ENCODE data around the gene PREX1. TPM values are rescaled to one million over a fixed set of nuclear protein-coding genes. Genes with fewer than 3 reads are reported as not detected.
"Not testable (repeated sequence)": the region's sequence is repeated elsewhere in the genome, so short reads cannot be mapped to it uniquely, and the experiment has no call there.

Gene PREX1
- total RNA-seq, 1 donor from 2014 or later, result 33.1 TPM

- DNase-seq (ENCODE audit: low read depth in 2 of 2), result peak in 1 of 2 donors; percentile 74
Observed at GRCh38 chr20:48776306-48776705, 51.5 kb downstream of the PREX1 start.

DNA sequence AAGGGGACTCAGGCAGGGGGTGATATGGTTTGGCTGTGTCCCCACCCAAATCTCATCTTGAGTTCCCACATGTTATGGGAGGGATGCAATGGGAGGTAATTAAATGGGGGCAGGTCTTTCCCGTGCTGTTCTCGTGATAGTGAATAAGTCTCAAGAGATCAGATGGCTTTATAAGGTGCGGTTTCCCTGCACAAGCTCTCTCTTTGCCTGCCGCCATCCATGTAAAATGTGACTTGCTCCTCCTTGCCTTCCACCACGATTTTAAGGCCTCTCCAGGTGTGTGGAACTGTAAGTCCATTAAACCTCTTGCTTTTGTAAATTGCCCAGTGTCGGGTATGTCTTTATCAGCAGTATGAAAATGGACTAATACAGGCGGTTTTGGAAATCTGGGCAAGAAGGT is 52.3 kb downstream of the PREX1 start:
- not testable (repeated sequence) for DNase-seq (ENCODE audit: low read depth in 2 of 2)

GRCh38 chr20:48774696-48775095 is 53.1 kb downstream of the PREX1 start:
- DNase-seq (ENCODE audit: low read depth in 2 of 2), result peak in 1 of 2 donors; percentile 80

DNA sequence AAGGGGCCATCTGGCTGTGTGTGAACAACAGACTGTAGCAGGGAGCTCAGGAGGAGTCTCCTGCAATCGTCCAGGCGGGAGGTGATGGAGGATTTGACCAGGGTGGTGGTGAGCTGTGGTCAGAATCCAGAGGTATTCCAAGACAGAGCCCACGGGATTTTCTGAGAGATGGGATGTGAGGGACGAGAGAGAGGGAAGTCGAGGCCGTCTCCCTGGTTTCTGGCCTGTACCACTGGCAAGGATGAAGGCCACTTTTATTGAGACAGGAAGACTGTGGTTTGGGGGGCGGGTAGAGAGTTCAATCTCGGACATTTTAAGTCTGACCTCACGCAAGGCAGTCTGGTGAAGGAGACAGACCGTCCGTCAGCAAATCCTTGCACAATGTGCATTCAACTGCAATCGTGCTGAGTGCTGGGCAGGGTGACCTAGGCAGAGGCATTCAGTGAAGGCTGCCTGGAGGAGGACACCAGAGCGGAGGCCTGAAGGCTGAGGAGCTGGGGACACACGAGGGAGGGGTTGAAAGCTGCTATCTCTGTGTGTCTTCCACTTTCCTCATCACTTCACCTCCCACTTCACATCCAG is 53.9 kb downstream of the PREX1 start:
- DNase-seq (ENCODE audit: low read depth in 2 of 2), result peak in 1 of 2 donors; percentile 32

GRCh38 chr20:48772183-48772976 is 55.4 kb downstream of the PREX1 start:
- peak; percentile 35 to 58 for DNase-seq (ENCODE audit: low read depth in 2 of 2)

- DNase-seq (ENCODE audit: low read depth in 2 of 2), result no peak
Observed at GRCh38 chr20:48771542-48771941, 56.3 kb downstream of the PREX1 start.

DNA sequence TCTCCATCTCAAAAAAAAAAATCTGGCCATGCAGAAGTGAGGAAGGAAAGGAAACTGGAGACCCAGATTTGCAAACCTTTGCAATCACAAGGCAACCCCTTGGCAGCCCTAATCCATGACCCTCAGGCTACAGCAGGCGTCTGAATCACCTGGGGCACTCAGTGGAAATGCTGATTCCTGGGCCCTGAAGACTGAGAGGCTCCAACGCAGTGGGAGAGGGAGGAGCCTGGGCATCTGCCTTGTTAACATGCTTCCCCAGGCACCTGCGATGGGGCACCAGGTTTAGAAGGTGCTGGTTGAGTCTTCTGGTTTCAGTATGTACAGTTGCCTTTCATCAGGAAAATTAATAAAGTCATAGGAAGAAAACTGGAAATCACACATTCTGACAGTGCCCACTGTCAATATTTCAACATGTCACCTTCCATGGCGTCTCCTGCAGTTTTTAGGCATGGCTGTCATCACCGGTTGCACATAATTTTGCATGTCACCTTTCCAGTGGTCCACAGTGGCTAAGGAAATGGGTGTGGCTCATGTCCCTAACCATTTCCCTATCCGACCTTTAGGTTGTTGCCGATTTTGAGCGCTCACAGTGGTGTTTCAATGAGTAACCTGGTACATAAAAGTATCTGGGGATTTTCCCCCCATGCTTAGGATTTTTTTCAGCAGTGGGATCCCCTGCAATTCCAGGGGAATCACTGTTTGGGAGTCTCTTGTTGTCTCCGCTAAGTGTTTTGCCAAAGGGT is 56.9 kb downstream of the PREX1 start:
- no peak for DNase-seq (ENCODE audit: low read depth in 2 of 2)

- no peak for DNase-seq (ENCODE audit: low read depth in 2 of 2)
Observed at GRCh38 chr20:48769069-48769983, 58.5 kb downstream of the PREX1 start.

- DNase-seq (ENCODE audit: low read depth in 2 of 2), result no peak
Observed at GRCh38 chr20:48766961-48767960, 60.5 kb downstream of the PREX1 start.

GRCh38 chr20:48766205-48766604 is 61.6 kb downstream of the PREX1 start:
- no peak for DNase-seq (ENCODE audit: low read depth in 2 of 2)

GRCh38 chr20:48765359-48765758 is 62.4 kb downstream of the PREX1 start:
- no peak for DNase-seq (ENCODE audit: low read depth in 2 of 2)

DNA sequence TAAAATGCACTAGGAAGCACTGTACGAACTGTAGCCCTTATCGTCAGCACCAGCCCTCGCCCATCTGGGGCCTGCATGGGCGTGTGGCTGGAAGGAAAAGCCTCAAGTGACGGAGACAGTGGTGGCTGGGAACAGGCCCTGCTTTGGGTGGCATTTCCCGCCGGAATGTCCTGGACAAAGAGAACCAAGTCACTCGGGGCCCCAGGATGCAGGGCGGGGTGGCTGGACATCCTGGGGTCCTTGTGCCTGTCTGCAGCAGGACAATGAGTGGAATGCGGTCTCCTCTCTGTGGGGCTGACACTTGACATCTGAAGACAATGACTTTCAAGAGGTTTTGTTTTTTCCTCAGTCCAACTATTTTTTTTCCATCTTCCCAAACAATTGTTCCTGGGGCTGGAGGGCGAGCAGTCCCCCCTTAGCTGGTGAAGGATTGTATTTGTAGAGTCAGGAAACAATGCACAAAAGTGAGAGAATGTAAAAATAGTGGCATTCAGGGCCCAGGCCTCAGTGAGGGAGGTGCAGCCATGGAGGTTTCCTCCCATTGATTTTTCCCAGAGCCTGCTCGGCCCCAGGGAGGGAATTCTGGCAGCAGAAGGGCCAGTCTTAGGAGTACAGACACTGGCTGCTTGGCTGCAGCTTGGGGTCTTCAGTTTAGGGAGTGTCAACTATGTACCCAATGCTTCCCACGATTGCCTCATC is 64.4 kb downstream of the PREX1 start:
- DNase-seq (ENCODE audit: low read depth in 2 of 2), result peak; percentile 37 to 53

- no peak for DNase-seq (ENCODE audit: low read depth in 2 of 2)
Observed at GRCh38 chr20:48761874-48762273, 65.9 kb downstream of the PREX1 start.

GRCh38 chr20:48761023-48761785 is 66.6 kb downstream of the PREX1 start:
- DNase-seq (ENCODE audit: low read depth in 2 of 2), result peak in 1 of 2 donors; percentile 27

- DNase-seq (ENCODE audit: low read depth in 2 of 2), result peak; percentile 69 to 81
Observed at GRCh38 chr20:48760403-48760983, 67.3 kb downstream of the PREX1 start.

GRCh38 chr20:48759631-48760245 is 68.1 kb downstream of the PREX1 start:
- no peak for DNase-seq (ENCODE audit: low read depth in 2 of 2)

DNA sequence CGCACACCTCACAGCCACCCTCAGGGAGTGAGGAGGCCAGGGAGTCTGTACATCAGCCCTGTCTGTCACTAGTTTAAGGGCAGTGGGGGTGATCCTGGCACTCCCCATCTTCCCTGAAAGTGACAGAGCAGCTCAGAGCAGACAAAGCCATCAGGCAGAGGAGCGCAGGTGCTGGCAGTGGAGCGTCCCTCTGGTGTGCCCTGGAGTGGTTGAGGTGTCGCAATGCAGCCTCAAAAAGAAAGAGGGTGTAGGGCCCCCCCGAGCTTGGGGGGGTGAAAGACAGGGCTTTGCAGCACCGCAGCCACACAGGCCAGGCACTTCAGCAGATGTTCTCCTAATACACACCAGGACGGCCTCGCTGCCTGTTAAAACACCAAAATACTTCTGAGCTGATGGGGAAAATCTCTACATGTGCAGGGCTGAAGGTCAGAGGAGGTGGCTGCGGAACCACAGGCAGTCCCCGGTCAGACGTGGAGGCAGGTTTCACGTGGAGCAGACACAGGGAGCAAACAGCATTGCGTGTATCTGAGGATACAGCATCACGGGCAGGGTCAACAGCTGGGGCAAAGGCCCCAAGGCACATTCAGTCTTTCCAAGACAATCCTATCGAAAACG is 69.5 kb downstream of the PREX1 start:
- DNase-seq (ENCODE audit: low read depth in 2 of 2), result no peak
